NCI-H1092 (cell line): ENCODE results near the gene BLOC1S4.
A peak's percentile ranks its signal among the peaks of the same experiment; 100 is the strongest.
"Not testable (repeated sequence)": the region's sequence is repeated elsewhere in the genome, so short reads cannot be mapped to it uniquely, and the experiment has no call there.

Source experiments
- DNase-seq: peaks from one replicate; lab custom pipeline; 2025; lab: John Stamatoyannopoulos, UW

BLOC1S4 gene

GRCh38 chr4:6718932-6719610, 3.1 kb downstream of the BLOC1S4 start:
- no peak for DNase-seq

- DNase-seq = no peak
Observed at GRCh38 chr4:6719611-6720179, 3.7 kb downstream of the BLOC1S4 start.

- DNase-seq = peak; percentile 80
Observed at GRCh38 chr4:6720202-6720699, 4.3 kb downstream of the BLOC1S4 start.

GRCh38 chr4:6721121-6721520, 5.1 kb downstream of the BLOC1S4 start:
- no peak for DNase-seq

- no peak for DNase-seq
Observed at GRCh38 chr4:6722891-6723290, 6.9 kb downstream of the BLOC1S4 start.

GRCh38 chr4:6723851-6724250, 7.9 kb downstream of the BLOC1S4 start:
- no peak for DNase-seq

- DNase-seq = no peak
Observed at GRCh38 chr4:6724421-6725111, 8.6 kb downstream of the BLOC1S4 start.

- DNase-seq = not testable (repeated sequence)
Observed at GRCh38 chr4:6725427-6725961, 9.5 kb downstream of the BLOC1S4 start.

- no peak for DNase-seq
Observed at GRCh38 chr4:6727081-6727942, 11.3 kb downstream of the BLOC1S4 start.

GRCh38 chr4:6727943-6728250, 11.9 kb downstream of the BLOC1S4 start:
- no peak for DNase-seq

GRCh38 chr4:6728320-6729029, 12.5 kb downstream of the BLOC1S4 start:
- no peak for DNase-seq

GRCh38 chr4:6730603-6731317, 14.8 kb downstream of the BLOC1S4 start:
- no peak for DNase-seq

GRCh38 chr4:6731318-6731675, 15.3 kb downstream of the BLOC1S4 start:
- DNase-seq = no peak

- no peak for DNase-seq
Observed at GRCh38 chr4:6731780-6732179, 15.8 kb downstream of the BLOC1S4 start.

GRCh38 chr4:6732441-6733357, 16.7 kb downstream of the BLOC1S4 start:
- DNase-seq = no peak

- no peak for DNase-seq
Observed at GRCh38 chr4:6733358-6734164, 17.6 kb downstream of the BLOC1S4 start.

GRCh38 chr4:6734165-6734786, 18.3 kb downstream of the BLOC1S4 start:
- no peak for DNase-seq

- DNase-seq = no peak
Observed at GRCh38 chr4:6739920-6740319, 23.9 kb downstream of the BLOC1S4 start.

GRCh38 chr4:6740347-6740746, 24.4 kb downstream of the BLOC1S4 start:
- no peak for DNase-seq
